ENCODE data around the gene IRX4. TPM values are rescaled to one million over a fixed set of nuclear protein-coding genes. Genes with fewer than 3 reads are reported as not detected.

The IRX4 gene
- total RNA-seq, 1 donor from 2014 or later = not detected

DNA sequence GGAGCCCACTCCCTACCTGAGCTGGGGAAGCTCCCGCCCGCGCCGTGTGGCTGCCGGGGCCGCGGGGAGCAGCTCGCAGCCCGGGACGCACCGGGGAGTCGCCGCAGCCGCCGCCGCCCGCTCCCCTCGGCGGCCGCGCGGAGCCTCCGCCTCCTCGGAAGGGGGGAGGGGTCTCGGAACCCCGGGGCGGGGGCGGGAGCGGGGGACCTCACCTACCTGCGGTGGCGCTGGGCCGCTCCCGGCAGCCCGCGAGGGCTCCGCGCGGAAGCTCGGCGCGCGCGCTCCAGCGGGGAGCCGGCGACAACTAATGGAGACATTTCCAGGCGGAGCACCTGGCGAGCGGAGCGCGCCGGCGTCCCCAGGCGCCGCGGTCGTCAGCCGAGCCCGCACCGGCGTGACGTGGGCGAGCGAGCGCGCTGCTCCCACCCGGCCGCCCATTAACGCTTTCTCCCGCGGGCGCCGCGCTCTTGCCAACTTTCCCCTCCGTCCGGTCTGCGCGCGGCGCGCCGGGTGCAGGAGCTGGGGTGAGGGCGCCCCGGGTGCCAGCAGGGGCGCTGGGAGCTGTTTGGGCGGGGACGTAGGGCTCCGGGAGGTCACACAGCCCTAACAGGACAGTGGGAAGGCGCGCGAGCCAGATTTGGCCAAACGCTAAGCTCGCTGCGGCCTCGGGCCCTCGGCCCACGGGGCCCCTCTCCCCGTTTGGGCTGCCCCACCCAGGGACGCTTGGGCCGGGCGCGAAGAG lies 4.3 kb upstream of the IRX4 start:
- no peak overlapping the region for H3K27ac Mint-ChIP-seq
- H3K4me1 Mint-ChIP-seq = peaks cover 6% of the 10 kb centered on the region
- ChIA-PET CTCF (no interaction called here), POLR2A (no interaction called here)
- H3K4me3 Mint-ChIP-seq = no peak overlapping the region
- ATAC-seq (ENCODE audit: low read depth) (no peak), DNase-seq (no peak)
- TF ChIP-seq, protein P1, sequence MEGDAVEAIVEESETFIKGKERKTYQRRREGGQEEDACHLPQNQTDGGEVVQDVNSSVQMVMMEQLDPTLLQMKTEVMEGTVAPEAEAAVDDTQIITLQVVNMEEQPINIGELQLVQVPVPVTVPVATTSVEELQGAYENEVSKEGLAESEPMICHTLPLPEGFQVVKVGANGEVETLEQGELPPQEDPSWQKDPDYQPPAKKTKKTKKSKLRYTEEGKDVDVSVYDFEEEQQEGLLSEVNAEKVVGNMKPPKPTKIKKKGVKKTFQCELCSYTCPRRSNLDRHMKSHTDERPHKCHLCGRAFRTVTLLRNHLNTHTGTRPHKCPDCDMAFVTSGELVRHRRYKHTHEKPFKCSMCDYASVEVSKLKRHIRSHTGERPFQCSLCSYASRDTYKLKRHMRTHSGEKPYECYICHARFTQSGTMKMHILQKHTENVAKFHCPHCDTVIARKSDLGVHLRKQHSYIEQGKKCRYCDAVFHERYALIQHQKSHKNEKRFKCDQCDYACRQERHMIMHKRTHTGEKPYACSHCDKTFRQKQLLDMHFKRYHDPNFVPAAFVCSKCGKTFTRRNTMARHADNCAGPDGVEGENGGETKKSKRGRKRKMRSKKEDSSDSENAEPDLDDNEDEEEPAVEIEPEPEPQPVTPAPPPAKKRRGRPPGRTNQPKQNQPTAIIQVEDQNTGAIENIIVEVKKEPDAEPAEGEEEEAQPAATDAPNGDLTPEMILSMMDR (IDR thresholded peaks at IDR 0.05) = no peak
- H3K27me3 Mint-ChIP-seq = peaks cover 29% of the 10 kb centered on the region
- intact Hi-C loops (cut with micrococcal nuclease) = no loop called here
- H3K9me3 Mint-ChIP-seq = no peaks in the 10 kb centered on the region
- no peaks in the 10 kb centered on the region for H3K36me3 Mint-ChIP-seq (ENCODE audit: low read depth)

DNA sequence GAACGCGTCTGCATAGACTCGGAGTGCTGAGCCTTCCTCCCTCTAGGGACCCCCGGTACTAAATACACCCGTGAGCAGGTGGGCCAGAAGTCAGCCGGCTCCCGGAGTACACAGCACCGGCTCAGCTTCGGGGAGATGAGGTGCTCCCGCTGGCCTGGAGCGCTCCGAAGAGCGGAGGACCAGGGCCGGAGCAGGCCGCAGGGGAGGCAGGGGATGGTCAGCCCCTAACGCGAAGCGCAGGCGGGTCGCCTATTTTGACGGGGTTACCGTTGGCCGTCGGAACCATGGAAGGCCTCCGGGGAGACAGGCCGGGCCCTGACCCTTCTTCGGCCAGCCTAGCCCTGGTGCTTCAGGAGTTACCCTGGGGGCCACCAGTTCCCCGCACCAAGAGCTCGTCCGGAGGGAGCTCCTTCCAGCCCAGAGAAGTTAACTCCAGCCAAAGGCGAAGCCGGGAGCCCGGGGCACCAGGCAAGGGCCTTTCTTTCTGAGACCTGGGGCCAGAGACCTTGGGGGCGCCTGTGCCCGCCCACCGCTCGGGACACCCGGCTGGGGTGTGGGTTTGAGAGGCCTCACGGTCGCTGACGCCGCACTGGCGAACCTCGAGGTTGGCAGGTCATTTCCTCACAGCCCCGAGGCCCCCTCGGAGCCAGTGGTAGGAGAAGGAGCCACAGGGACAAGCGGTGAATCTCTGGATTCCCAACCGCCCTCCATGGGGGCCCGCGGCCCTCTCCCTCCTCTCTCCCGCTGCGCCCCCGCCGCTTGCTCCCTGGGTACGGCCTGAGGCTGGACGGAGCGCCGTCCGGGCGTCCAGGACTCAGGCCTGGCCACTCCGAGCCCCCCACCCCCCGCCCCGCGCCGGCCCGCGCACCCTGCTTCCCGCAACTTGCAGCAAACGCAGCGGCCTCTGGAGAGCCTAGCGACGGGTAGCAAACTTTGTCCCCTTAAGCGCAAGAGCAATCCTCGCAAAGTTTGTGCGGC lies 3.4 kb upstream of the IRX4 start:
- ATAC-seq (ENCODE audit: low read depth) = no peak
- TF ChIP-seq, protein P1 (IDR thresholded peaks at IDR 0.05) = no peak
- Mint-ChIP-seq H3K27ac (no peak overlapping the region), H3K4me1 (peaks cover 6% of the 10 kb centered on the region), H3K4me3 (no peak overlapping the region), H3K27me3 (peaks cover 33% of the 10 kb centered on the region), H3K36me3 (ENCODE audit: low read depth) (no peaks in the 10 kb centered on the region), H3K9me3 (no peaks in the 10 kb centered on the region)
- ChIA-PET CTCF (no interaction called here), POLR2A (no interaction called here)
- intact Hi-C loops (cut with micrococcal nuclease) = no loop called here
- no peak for DNase-seq

DNA sequence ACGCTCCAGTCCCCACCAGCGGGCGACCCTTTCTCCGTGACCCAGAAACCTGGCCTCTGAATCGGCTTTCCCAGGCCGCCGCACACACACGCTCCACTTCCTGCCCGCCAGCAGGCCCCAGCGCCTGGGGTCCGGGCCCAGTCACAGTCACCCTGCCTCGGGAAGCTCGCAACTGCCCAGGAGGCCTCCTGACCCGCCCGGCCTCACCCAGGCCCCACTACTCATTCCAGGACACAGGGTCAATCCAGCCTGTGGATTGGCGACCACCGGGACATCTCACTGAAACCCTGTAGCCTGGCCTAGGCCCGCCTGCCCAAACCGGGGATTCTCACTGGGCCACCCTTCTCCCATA lies 2.7 kb upstream of the IRX4 start:
- H3K27me3 Mint-ChIP-seq = peaks cover 35% of the 10 kb centered on the region

DNA sequence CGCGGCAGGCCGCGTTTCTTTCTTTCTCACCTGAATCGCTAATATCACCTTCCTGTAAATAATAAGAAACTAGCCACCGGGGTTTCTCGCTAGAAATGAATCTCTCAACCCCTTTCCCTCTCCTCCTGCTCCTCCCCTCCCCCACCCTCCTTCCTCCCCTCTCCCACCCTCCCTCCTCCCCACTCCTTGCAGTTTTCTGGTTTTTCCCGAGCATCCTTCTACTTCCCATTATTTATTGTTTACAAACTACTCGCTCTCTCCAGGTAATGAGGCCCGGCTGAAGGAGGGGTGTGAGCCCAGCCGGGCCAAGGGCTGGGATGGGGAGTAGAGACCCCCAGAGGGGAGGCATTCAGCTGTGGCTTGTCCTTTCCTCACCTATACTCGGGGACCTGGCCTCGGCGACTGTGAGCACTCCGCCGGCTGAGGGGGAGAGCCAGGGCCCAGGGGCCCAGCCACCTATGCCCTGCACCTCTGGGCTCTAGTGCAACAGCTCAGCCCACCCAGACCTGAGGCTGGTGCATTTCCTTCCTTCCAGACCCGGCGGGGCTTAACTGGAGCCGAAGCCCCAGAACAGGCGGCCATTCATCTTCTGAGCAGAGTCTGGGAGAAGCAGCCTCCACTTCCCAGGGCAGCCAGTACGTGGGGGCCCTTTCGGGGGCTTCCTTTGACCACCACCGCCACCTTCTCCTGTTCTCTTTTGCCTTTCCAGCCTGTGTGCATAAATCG lies 2.1 kb upstream of the IRX4 start:
- ChIA-PET CTCF (no interaction called here), POLR2A (no interaction called here)
- intact Hi-C loops (cut with micrococcal nuclease) = no loop called here
- ATAC-seq (ENCODE audit: low read depth) (no peak), DNase-seq (no peak)
- Mint-ChIP-seq H3K4me1 (peaks cover 6% of the 10 kb centered on the region), H3K9me3 (no peaks in the 10 kb centered on the region), H3K27me3 (peaks cover 40% of the 10 kb centered on the region), H3K36me3 (ENCODE audit: low read depth) (no peaks in the 10 kb centered on the region), H3K27ac (no peak overlapping the region), H3K4me3 (no peak overlapping the region)
- TF ChIP-seq, protein P1 (IDR thresholded peaks at IDR 0.05) = no peak

More for the DNA sequence above, 2.7 kb upstream of the IRX4 start:
- H3K27ac Mint-ChIP-seq = no peak overlapping the region
- no peaks in the 10 kb centered on the region for H3K36me3 Mint-ChIP-seq (ENCODE audit: low read depth)
- peaks cover 6% of the 10 kb centered on the region for H3K4me1 Mint-ChIP-seq
- ATAC-seq (ENCODE audit: low read depth) (no peak), DNase-seq (no peak)
- CTCF ChIA-PET = no interaction called here
- no peak overlapping the region for H3K4me3 Mint-ChIP-seq
- POLR2A ChIA-PET = no interaction called here
- intact Hi-C loops (cut with micrococcal nuclease) = no loop called here
- TF ChIP-seq, protein P1 (IDR thresholded peaks at IDR 0.05) = no peak
- H3K9me3 Mint-ChIP-seq = no peaks in the 10 kb centered on the region
